ENCODE results near the gene CFAP20.
A peak's percentile ranks its signal among the peaks of the same experiment; 100 is the strongest.

The CFAP20 gene

DNA sequence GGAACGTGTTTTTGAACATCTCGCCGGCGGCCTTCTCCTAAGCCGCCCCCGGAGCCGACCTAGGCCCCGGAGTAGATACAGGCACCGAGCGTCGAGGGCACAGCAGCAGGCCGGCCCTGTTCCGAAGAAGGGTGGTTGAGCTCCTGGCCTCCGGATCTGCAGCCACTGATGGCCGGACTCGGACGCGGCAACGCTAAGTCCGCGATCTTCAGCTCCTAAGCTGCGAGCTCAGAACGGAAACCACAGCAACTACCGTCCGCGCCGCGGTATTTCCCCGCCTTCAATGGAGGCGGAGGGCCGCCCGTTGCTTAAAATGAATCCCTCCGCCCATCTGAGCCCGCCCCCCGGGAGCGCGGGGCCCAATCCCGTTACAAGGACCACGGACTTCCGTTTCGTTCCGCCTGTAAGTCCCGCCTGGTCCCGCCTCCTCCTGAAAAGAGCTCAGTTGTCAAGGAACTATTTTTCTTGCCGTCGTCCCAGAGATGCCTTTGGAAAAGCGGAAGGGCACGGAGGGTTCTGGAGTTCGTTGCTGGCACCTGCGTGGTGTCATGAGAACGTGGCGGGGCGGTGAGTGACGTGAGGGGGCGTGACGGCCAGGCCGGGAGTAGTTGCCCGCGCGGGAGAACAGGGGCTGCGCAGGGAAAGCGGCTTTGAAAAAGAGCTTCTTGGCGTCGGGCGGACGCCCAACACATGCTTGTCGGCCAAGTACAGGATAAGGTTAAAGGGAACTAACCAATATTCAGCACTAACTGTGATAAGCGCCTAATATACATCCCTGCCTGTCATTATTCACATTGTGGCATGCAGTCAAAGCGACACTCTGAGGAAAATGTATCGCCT, at the start of gene CFAP20:
Gene CFAP20 (minus strand): TSS at position 285 of the 840 bp plus-strand sequence. CDS start 266 bp downstream, at position 19.
- FAIRE-seq = peak; percentile 90

DNA sequence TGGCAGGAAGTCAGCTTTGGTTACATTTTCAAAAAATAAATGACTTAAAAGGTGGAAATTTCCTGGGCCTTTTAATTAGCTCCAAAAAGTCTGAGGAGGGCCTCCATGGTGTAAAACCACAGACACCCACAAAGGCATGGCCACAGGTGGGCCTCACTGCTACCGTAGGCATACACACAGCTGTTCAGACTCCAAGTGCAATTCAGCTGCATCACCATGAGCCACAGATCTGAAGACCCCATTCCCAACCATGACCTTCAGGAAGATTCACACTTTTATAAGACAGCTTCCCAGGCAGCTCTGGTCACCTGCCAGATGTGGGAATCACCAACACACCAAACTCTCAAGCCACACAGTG, 48.2 kb upstream of the CFAP20 start:
- no peak for FAIRE-seq

DNA sequence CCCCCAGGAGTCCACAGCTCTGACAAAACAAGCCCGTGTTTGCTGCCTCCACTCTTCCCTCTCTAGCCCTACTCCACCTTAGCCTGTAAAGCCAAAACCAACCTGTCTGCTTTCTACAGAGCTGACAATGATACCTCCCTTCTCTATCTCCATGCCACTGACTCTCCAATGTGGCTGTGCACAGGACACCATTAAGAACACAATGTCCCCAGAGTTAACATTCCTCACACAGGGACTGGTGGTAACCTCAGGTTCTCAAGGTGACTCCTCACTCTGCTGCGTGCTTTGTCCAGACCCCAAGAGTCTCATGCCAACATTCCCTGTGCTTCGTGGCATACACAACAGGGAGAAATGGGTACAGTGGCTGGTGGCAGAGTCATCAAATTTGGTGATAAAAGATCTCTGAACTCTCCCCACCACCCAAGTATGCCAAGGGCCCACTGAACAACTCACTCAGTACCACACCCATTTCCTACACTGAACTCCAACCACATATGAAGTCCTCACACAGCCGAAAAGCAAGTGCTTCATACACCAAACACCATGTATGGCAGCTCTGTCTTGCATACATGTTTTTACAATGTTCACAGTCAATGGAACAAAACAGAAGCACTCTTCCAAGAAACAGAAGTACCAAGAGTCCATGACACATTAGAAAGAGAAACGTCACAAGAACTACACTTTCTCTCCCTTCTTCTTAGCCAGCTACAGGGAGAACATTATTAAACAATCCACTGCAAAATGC, 47.6 kb upstream of the CFAP20 start:
- no peak for FAIRE-seq

DNA sequence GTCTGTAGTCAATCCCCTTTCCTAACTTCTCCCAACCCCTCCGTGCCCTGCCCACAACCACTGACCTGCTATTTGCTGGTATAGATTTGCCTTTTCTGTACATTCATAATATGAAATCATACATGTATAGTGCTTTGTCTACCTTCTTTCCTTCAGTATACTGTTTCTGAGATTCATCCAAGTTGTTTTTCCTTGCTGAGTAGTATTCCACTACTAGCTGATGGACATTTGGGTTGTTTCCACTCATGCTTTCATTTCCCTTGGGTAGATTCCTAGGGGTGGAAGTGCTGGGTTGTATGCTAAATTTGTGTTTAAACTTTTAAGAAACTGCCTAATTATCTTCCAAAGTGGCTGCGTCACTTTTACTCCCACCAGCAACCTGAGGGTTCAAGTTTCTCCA, 41.0 kb upstream of the CFAP20 start:
- FAIRE-seq = no peak

DNA sequence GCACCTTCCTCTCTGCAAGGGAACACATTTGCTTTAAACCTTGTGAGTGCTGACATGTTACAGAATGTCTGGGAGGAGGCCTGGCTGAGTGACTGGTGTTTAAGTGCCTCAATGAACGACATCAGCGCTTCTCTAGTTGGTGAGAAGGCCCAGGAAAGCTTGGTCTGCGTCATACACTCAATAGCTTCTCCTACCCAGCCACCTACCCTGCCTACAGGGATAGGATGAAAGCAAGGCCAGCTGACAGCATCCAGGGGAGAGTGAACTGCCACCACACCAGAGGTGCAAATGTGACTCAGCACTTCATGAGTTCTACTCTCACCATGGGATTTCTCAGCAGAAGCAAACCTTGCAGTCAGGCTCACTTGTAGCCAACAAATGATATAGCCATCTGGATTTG, 31.7 kb upstream of the CFAP20 start:
- no peak for FAIRE-seq

DNA sequence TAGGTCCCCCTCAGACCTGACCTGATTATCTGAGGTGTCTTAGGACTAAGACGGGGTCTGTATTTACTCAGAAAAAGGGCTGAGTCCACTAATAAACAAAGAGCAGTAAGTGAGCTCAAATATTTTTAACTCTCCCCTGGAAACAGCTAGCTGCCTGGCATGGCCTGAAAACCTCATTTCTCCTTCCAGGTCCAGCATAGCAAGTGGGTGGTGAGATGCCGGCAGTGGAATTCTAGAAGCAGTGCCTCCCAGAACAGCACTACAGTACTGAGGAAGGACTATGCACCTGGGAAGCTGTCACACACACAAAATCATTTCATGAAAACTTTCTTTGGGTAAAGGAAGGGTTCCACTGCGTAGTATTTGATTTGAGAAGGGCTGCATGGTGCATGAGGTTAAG, 29.5 kb upstream of the CFAP20 start:
- no peak for FAIRE-seq

DNA sequence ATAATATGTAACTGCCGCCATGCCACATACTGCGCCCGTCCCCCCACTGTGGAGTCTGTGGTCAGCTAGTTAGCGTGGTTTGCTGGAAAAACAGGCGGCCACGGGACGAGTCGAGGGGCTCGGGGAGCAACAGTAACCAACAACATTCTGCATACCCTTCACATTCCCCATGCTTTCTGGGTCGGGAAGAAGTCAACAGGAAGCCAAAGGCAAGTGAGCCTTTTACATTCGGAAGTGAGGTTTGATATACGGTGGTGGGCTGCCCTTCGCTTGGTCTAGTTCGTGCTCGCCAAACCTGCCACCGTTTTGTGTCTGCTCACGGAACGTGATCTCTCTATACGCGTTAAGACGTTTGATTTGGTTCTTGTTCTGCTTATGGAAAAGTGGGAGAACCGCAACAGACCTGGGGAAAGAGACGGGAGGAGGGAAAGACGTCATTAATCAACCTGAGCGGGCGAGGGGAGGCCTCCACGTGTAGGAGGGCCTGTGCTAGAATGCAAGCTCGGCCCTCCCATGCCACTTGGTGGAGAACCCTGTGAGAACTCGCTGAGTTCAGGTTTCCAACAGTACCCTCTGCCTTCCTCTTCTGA, 28.9 kb upstream of the CFAP20 start:
- FAIRE-seq = no peak

DNA sequence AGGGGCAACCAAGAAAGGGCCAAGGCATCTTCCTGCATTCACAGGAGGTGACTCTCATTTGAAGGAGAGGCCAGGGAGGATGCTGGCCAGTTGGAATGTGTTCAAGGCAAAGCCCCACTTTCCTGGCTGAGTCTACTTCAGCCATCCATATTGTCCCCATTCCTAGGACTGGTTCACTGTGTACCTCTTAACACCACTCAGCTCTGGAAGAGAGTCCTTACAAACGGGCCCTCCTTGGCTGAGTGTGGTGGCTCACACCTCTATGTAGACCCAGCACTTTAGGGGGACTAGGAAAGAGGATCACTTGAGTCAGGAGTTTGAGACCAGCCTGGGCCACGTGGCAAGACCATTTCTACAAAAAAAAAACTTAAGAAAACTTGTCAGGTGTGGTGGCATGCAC, 28.1 kb upstream of the CFAP20 start:
- no peak for FAIRE-seq

DNA sequence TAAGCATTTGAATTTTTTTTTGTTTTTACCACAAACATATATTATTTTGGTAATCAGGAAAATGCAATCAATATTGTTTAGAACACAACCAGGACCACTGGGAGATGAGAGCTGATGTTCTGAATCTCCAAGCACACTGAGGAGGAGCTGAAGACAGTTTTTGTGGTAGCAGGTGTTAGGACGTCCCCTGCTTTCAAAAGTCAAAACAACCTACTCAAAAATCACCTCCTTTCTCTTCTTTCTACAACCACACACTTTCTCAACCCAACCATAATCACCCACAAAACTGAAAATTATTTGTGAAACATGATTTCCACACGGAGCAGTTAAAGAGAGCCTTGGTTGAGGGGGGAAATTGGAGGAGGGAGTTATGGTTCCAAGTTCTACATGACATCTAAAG, 26.7 kb upstream of the CFAP20 start:
- FAIRE-seq = no peak

DNA sequence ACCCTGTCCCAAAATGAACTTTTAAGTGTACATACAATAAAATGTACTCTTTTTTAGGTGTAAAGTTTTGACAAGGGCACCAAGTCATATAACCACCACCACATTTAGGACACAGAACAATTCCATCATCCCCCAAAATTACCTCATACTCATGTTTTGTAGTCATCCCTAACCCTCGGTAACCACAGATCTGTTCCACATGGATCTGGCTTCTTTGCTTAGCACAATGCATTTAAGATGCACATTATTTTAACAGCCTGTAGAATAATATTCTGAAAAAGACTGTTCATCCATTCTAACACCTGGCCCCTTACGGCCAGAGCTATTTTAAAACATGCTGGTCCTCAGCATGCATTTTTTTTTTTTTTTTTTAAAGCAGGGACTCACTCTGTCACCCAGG, 25.2 kb upstream of the CFAP20 start:
- no peak for FAIRE-seq

DNA sequence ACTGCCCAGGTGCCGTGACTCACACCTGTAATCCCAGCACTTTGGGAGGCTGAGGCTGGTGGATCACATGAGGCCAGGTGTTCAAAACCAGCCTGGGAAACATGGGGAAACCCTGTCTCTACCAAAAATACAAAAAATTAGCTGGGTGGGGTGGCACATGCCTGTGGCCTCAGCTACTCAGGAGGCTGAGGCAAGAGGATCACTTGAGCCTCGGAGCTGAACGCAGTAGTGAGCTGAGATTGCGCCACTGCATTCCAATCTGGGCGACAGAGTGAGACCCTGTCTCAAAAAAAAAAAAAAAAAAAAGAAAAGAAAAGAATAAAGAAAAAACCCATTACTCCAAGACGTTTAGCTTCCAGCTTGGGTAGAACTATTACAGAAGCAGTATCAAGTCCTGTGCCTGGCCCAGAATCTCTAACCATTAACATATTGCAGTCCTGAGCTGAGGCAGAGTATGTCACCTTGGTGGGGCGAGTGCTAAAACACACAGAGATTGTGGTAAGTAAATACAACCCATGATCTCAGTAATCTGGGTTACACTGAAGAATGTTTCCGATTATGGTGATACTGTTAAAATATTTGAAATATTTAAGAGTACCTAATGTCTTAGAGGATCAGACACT, 23.2 kb upstream of the CFAP20 start:
- FAIRE-seq = no peak

DNA sequence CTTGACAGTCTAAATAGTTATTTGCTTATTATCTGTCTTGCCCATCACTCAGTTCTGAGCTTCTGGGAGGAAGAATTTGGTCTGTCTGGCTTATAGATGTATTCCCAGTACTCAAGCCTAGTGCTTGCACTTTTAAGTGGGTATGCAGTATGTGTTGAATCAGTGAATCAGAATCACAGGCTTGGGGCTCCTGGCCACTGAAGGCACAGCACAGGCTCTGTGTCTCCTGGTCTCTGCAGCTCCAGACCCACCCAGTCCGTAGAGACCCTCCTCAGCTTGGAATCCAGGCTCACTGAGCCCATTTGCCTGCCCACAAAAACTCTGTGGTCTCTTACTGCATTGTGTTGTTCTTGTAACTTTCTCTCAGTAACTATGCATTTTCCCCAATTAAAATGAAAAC, 19.3 kb upstream of the CFAP20 start:
- no peak for FAIRE-seq

DNA sequence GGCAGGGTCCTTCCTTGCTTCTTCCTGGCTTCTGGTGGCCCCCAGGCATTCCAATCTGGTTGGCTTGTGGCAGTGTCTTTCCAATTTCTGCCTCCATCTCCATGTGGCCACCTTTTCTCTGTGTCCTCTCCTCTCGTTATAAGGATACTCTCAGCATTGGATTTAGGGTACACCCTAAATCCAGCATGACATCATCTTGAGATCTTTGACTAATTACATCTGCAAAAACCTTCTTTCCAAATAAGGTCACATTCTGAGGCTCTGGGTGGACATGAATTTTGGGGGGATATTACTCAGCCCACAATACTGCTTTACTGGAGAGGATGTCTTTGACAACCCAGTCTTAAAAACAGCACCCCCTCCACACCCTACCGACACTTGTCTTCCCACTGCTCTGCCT, 18.9 kb upstream of the CFAP20 start:
- no peak for FAIRE-seq

DNA sequence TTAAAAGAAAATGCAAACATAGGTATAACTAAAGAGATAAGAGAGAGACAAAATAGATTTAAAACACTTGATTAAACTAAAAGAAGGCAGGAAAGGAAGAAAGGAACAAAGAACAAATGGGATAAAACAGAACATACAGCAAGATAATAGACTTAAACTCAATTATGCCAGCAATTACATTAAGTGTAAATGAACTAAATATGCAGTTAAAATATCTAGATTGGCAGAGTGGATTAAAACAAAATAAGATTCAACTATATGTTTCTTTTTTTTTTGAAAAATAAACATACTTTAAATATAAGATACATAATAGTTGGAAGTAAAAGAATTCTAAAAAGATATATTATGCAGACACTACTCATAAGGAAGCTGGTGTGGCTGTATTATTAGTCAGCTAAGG, 9.7 kb upstream of the CFAP20 start:
- FAIRE-seq = no peak

DNA sequence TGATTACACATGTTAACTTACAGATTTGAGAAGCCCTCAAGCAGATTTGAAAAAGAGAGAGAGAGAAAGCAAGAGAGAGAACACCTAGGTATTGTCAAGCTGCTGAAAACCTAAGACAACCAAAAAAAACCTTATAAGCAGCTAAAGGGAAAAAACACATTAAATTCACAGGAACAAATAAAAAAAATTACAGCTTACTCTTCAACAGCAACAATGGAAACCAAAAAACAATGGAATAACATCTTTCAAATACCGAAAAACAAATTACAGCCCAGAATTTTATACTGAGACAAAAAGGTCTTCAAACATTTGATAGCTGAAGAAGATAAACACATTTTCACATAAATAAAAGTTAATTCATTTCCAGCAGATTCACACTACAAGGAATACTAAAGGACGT, 8.4 kb upstream of the CFAP20 start:
- no peak for FAIRE-seq

DNA sequence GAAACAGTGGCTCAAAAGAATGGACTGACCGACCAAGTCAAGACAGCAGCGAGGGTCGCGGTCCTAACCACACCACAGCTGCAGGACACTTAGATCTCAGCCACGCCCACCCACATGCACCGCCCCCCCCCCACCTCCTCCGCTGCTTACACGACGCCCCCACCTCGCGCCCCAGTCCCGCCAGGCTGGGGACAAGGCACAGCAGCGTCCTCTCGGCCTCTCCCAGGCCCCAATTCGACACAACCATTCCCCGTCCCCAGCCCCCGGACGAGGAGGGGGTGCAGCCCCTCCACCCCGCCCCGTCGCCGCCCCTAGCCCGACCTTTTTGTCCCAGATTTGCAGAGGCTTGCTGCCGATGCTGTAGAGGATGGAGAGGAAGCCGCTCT, 477 bp downstream of the CFAP20 start:
- no peak for FAIRE-seq

DNA sequence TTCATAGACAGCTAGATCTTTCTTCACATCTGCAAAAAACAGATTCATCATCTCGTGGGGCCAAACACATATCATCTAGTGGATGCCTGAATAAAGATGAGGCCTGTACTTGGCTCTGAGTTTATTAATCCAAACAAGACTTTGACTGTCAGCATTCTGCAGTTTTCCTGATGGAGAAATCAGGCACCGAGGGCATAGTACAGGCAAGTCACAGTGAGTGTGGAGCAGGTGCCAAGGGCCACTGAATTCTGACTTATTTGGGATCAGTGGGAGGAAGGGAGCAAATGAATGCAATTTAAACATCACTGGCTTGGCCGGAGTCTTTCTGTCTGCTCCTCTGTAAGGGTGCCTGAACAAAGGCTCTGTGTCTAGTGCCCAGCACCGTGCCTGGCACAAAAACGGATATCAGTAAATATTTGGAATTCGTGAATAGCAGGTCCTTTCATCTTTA, 975 bp downstream of the CFAP20 start:
- no peak for FAIRE-seq

DNA sequence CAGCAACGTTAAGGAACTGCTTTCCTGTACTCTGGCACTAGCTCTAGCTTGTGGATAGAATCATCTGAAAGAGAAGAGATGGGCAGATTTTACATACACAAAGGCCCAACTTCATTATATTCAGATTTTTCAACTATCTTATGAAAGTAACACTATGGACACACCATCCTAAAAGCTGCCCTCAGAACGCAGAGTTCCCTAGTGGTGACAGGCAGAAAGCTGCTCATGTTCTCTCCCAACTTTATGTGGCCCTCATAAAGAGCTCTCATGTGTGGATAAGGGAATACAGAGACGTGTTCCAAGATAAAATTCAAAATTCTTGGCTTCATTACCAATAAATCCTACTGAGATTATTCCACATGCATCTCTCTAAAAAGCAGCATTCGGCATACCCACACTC, 1.5 kb downstream of the CFAP20 start:
- FAIRE-seq = no peak

DNA sequence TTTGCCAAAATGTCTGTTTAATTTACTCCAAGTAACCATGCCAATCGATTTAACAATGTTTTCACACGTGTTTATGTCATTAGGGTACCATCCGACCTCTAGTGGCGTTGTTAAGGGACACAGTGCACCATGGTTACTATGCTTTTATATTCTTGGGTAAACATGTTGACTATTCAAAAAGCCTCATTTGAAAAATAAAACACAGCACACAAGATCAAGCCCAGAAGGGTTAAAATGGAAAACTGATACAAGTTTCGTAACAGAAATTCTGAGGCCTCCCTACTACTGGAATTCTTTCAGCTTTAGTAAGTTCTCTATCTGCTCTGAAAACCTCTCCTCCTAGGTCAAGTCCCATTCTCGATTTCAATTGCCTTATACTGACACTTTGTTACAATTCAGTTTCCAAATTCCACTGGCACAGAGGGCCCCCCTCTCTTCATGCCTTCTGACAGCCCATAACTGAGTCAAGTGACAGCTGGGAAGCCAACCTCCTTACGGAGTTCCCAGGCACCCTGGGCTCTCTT, 2.1 kb downstream of the CFAP20 start:
- no peak for FAIRE-seq

DNA sequence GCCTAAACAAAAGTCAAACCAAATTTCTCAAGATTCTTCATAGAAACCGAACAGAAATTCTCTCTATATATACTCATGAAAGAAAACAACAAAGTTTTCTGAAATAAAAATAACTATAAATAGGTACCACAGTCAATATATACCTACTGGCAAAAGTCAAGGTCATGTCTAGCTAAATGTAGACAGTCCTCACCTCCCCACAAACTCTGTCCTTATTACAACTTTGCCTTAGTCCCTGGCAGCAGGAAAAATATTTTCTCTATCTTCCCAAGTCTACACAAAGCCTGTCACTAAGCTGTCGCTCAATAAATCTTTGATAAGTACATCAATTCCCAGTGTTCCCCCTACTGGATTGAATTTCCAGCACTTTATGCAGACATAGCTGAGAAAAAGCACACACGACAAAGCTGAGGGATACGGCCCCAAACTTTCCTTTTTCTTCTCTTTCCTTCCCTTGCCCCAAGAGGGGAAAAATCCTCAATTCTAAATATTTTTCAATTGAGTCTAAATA, 2.7 kb downstream of the CFAP20 start:
- FAIRE-seq = no peak

DNA sequence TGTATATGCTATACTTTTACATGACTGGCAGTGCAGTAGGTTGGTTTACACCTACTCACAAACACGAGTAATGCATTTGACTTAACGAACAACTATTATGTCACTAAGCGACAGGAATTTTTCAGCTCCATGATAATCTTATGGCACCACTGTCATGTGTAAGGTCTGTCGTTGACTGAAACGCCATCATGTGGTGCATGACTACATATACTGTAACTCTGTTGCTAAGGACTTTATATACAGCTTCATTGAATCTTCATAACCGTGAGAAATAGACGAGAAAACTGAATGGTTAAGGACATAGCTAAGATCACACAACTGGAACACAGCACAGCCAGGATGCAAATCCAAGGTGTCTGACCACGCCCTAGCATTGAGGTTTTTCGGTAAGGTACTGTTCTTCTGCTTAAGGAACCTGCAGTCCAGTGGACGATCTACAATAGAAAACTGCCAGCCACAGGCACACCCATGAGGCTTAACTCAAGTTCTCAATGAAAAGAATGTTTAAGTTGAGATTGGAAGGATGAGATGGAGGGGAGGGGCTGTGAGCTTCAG, 3.3 kb downstream of the CFAP20 start:
- no peak for FAIRE-seq

DNA sequence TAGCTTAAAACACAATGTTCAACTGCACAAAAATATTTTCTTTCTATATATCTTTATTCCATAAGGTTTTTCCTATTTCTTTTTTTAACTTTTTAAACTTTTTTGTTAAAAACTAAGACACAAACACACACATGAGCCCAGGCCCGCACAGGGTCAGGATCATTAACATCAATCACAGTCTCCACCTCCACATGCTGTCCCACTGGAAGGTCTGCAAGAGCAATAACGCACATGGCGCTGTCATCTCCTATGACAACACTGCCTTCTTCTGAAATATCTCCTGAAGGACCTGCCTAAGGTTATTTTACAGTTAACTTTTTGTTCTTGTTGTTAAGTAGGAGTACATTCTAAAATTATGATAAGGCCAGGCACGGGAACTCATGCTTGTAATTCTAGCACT, 4.1 kb downstream of the CFAP20 start:
- no peak for FAIRE-seq

DNA sequence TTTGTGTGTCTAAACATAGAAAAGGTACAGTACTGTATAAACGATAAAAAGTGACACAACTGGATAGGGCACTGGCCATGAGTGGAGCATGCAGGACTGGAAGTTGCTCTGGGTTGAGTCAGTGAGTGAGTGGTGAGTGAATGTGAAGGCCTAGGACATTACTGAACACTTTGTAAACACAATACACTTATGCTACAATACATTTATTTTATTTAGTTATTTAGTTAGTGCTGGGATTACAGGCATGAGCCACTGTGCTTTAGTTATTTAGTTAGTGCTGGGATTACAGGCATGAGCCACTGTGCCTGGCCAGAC, 4.6 kb downstream of the CFAP20 start:
- no peak for FAIRE-seq
